Suppressor macrophage (primary cell): ENCODE results near the gene CLMN.

Experiments used
- DNase-seq, 4 experiments: peaks; one replicate each; pipeline ENCODE4 v3.0.0-alpha.2; 2020 to 2022

CLMN gene

DNA sequence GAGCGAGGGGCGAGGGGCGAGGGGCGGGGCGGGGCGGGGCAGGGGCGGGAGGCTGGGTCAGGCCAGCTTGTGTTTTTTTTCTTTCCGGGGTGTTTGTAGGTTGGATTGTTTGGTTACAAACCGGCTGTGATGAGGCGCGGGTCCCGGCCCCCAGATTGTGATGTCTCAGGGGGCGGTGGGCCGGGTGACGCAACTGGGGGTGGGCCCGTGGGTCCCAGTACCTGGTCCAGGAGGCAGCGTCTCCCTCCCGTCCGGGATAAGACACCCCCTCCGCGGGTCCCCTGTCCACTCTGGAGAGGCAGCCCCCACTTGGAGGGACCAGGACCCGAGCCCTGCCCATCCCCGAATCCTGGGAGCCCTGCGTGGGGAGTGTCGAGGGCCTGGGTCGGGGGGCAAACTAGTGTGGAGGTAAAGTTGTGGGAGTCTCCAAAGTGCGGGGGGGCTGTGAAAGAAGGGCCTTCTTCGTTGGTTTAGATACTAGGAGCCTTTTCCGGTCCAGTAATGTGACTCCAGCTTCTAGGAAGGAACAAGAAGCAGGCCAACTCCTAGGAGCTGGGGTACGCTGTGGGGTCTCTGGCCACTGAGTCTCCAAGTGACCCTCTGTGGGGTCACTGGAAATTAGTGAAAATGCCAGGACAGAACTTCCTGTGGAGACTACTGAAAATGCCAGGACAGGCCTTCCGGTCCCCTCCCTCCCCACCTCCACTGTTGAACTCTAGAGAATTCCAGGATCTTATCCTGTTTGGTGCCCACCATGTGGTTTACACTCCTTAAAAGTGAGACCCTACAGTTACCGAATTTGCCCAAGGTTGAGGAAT is 579 bp upstream of the CLMN start:
- DNase-seq = no peak

DNA sequence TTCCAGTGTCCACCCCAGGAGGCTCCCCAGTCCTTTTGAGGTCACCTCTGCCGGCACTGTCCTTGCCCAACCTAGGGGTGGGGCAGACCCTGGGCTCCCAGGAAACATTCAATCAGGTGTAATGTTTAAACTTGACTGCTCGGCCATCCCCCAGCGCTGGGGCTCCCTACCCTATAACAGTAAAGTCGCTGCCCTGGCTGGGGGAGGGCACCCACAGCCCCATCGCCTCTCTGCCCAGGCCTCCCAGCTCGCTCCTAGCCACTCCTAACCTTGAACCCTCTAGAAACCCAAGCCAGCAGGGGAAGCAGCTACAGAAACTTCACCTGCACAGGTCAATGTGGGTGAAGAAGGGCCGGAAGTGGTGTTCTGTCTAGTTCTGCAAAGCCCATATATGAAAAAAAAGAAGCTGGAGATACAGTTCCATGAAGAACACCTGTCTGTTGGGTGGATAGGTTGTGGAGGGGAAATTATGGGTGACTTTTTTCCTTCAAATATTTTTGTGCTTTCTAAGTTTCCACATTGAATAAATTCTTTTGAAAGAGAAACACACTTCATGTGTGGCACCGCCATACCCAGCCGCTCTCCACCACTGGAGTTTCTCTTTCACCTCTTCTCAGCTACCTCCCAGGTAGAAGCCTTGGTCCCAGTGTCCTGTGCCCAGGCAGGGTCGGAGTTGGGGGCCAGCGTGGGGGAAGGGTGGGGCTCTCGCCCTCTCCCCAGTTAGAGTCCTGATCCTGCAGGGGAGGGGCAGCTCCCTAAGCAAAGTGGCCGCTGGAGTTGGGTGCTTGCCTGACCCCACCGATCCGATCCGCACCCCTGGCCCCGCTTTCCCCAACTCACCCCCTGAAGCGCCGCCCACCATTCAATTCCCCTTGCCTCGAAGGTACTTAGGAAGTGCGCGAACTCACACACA is 1.1 kb downstream of the CLMN start:
- DNase-seq = no peak

DNA sequence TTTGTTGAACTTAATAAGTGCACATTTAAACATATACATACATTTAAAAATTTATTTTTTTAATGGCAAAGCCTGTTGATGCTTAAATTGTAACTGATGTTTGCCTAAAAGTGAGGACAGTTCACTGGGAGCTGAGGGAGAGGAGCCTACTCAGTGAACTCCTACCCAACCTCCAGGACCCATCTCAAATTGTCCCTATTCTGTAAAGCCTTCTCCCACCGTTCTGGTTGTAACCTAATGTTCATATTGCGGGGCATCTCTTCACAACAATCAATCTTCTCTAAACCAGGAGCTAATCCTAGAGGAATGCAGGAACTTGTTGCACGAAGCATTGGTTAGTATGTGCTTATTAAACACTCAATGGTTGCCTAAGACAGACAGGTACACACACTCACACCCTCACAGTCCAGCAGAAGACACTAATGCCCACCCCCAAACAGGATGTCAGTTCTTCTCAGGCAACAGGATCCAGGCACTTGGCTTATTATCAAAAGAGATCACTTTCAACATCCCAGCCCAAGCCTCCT is 1.8 kb downstream of the CLMN start:
- DNase-seq = no peak

DNA sequence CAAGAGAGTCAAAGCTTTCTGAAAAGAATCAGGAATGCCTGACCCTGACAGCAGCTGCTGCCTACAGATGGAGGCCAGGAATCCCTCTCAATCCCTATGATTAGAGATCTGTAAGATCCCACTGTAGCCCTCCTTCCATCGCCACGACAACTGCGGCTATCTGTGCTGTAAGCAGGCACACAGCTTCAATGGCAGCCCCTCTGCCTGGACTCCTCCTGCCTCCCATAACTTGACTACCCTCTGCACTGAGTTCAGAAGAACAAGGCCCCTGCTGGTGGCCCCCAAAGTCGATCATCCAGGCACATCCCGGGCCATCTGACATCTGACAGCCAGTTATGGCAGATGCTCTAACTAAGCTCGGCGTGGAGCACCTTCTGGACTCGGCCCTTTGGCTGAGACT is 2.9 kb downstream of the CLMN start:
- no peak for DNase-seq

- DNase-seq = no peak
Observed at GRCh38 chr14:95315579-95315978, 4.1 kb downstream of the CLMN start.

GRCh38 chr14:95315156-95315555 is 4.6 kb downstream of the CLMN start:
- DNase-seq = no peak

- DNase-seq = peak; percentile 56 to 76 (median 74)
Observed at GRCh38 chr14:95314609-95315008, 5.1 kb downstream of the CLMN start.

- peak; percentile 93 to 98 (median 96) for DNase-seq
Observed at GRCh38 chr14:95313707-95314106, 6.0 kb downstream of the CLMN start.

DNA sequence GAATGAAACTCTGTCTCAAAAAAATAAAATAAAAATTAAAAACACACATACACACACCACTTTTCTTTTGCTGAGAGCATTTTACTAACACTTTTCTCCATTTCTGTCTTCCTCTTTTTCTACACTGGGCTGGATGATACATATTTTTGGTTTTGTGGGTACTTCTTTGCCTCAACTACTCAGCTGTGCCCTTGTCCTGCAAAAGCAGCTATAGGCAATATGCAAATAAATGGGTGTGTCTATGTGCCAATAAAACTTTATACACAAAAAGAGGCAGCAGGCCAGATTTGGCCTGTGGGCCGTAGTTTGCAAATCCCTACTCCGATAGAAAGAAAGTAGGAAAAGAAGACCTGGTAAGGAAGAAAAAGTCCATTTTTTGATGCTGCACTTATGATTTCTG is 6.5 kb downstream of the CLMN start:
- peak in 2 of 4 experiments; percentile 25 to 34 for DNase-seq

- DNase-seq = peak; percentile 35 to 70 (median 56)
Observed at GRCh38 chr14:95312311-95312710, 7.4 kb downstream of the CLMN start.

- peak; percentile 79 to 89 (median 88) for DNase-seq
Observed at GRCh38 chr14:95311752-95312151, 8.0 kb downstream of the CLMN start.

GRCh38 chr14:95310635-95311380 is 8.9 kb downstream of the CLMN start:
- DNase-seq = no peak

- DNase-seq = no peak
Observed at GRCh38 chr14:95309261-95310051, 10.3 kb downstream of the CLMN start.

DNA sequence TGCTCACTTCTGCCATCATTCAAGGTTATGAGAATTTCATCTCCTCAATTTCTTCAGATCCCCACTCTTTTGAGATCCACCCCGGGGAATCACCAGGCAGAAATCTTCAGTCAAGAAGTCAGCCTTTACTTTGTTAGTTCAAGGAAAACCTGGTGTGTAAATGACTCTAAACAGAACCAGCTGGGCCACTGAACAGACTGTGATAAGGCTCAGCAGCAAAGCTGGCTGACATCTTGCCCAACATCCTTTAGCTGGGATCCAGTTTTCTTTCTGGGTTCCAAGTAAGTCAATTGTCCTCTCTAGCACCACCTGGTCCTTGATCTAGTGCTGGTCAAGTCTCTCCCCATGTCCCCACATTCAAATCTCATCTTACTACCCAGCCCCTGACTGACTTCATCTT is 11.6 kb downstream of the CLMN start:
- DNase-seq = no peak

GRCh38 chr14:95307402-95308041 is 12.2 kb downstream of the CLMN start:
- DNase-seq = peak in 3 of 4 experiments; percentile 52 to 68 (median 67)

- no peak for DNase-seq
Observed at GRCh38 chr14:95305940-95306339, 13.8 kb downstream of the CLMN start.

DNA sequence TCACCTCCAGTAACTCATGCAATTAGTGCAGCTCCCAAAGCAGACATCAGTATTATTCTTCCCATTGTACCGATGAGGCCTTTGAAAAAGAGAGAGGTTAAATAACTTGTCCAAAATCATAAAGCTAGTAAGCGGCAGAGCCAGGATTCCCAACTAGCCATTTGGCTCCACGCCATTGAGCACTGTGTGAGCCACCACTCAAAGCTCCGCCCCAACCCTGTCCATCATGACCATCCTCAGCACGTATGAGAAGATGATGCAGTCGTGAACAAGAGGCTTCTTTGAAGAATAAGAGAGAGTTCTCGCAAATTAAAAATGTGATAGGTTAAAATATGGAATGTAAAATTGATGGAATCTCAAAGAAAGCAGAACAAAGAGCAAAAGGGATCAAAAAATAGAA is 14.6 kb downstream of the CLMN start:
- no peak for DNase-seq

- DNase-seq = no peak
Observed at GRCh38 chr14:95304342-95304741, 15.4 kb downstream of the CLMN start.

DNA sequence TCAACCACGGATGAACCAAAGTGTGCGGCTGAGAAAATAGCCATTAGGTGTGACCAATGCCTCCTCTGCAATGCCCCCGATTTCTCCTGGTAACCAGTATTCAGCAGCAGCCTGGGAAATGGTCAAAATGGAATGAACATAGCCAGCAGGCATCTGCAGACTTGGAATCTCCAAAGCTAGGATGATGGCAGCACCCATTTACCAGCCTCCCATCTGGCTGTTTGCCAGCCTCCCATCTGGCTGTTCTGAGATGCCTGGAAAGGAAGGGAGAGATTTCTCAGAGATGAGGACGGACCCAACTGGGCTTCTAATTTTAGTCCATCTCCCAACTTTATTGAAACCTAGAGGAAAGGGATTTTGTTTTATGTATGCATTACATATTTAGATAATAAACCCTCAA is 16.2 kb downstream of the CLMN start:
- no peak for DNase-seq

- DNase-seq = no peak
Observed at GRCh38 chr14:95302667-95303506, 16.8 kb downstream of the CLMN start.
